Gastroesophageal sphincter (tissue), 4 donors: ENCODE results near the gene PLXNA2. TPM values are rescaled to one million over a fixed set of nuclear protein-coding genes. Genes with fewer than 3 reads are reported as not detected.
A peak's percentile ranks its signal among the peaks of the same experiment; 100 is the strongest.

Experiments
- ATAC-seq: fragments of 150-250 bp; one replicate; pipeline ENCODE4 v1.9.1; 2016; ENCODE audit warnings: mild to moderate bottlenecking, moderate library complexity
- H3K27ac ChIP-seq, 4 donors: fragments of 200-600 bp; sonication (generic) in 3 of 4; 1 replicate in 3 of 4; 2 replicates in 1 of 4; pipeline ENCODE4 v1.5.1; 2016 to 2019
- H3K27me3 ChIP-seq: fragments of 200-600 bp; sonication (generic); one replicate; pipeline ENCODE4 v1.5.1; 2019
- H3K36me3 ChIP-seq, 2 donors: fragments of 200-600 bp; sonication (generic); one replicate each; pipeline ENCODE4 v1.5.1; 2019; ENCODE audit warnings: control low read depth in 1 of 2
- H3K4me1 ChIP-seq, 3 donors: fragments of 200-600 bp; sonication (generic); 1 replicate in 2 of 3; 2 replicates in 1 of 3; pipeline ENCODE4 v1.5.1; 2016 to 2019; ENCODE audit warnings: control low read depth in 2 of 3
- H3K4me3 ChIP-seq, 2 donors: fragments of 200-600 bp; sonication (generic); one replicate each; pipeline ENCODE4 v1.5.1; 2019; ENCODE audit warnings: mild to moderate bottlenecking in 1 of 2, moderate library complexity in 1 of 2
- H3K9me3 ChIP-seq, 3 donors: fragments of 200-600 bp; sonication (generic); one replicate each; pipeline ENCODE4 v1.5.1; 2017 to 2019; ENCODE audit warnings: control low read depth in 2 of 3
- EP300 ChIP-seq: sonication (generic); formaldehyde crosslinking; IDR thresholded peaks from one replicate; pipeline ENCODE4 v1.6.1; 2017; ENCODE audit warnings: antibody characterized with exemption, mild to moderate bottlenecking
- POLR2A ChIP-seq, 2 donors: fragments of 450-650 bp; IDR thresholded peaks; one replicate each; pipeline ENCODE4 v1.6.1; 2017; ENCODE audit warnings: antibody characterized with exemption in 2 of 2, mild to moderate bottlenecking in 2 of 2, moderate library complexity in 1 of 2
- POLR2AphosphoS5 ChIP-seq: sonication (generic); formaldehyde crosslinking; IDR thresholded peaks from one replicate; pipeline ENCODE4 v1.6.1; 2017; ENCODE audit warnings: antibody characterized with exemption
- WGBS, 2 donors: methylation state at CpG; one replicate each; pipeline ENCODE4 v1.1.5; 2018; ENCODE audit warnings: low coverage in 1 of 2; 5-methylcytosine and 5-hydroxymethylcytosine counted together
- total RNA-seq, 4 donors: library from RNA; depleted of rRNA; stranded (reverse); fragments of >200 nt; gene quantifications; one replicate each; pipeline ENCODE4 v1.1.0, GENCODE V29; 2016
- TF ChIP-seq, protein P1 (sequence below), 4 experiments: fragments of 200-600 bp in 2 of 4; fragments of 450-650 bp in 2 of 4; sonication (generic) in 1 of 4; IDR thresholded peaks; one replicate each; pipeline ENCODE4 v1.5.1; 2017 to 2019; ENCODE audit warnings: antibody characterized with exemption in 4 of 4, mild to moderate bottlenecking in 2 of 4, moderate library complexity in 2 of 4

The PLXNA2 gene
- total RNA-seq, 4 donors from 2014 or later: 12.5 to 38.3 (median 32.0) TPM

DNA sequence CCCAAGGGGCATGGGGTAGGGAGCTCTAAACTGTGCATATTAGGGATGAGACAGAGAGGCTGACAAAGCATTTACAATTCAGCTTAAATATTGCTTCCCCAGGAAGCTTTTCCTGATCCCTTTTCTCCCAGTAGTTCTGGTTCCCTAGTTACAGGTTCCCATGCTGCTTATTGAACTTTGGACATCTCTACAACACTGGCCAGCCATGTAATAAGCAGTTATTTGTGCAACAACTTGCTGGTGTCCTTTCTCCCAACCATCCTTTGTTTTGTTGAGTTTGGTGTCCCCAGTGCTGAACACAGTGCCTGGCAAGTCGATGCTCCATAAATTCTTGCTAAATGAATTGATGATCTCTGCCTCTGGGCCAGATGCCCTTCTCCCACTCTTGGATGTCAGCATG is 80.6 kb downstream of the PLXNA2 start:
- ATAC-seq: no peak
- Histone ChIP-seq H3K4me1 (peaks cover 27 to 78% (median 45%) of the 10 kb centered on the region in 3 donors), H3K4me3 (no peak overlapping the region), H3K9me3 (no peaks in the 10 kb centered on the region), H3K27ac (peak overlapping the region in 3 of 4 donors; percentile 83 to 91 (median 84)), H3K27me3 (no peaks in the 10 kb centered on the region), H3K36me3 (no peaks in the 10 kb centered on the region)
- TF ChIP-seq EP300 (no peak), POLR2AphosphoS5 (no peak), POLR2A (IDR thresholded peaks at IDR 0.05) (no peak)
- TF ChIP-seq, protein P1, sequence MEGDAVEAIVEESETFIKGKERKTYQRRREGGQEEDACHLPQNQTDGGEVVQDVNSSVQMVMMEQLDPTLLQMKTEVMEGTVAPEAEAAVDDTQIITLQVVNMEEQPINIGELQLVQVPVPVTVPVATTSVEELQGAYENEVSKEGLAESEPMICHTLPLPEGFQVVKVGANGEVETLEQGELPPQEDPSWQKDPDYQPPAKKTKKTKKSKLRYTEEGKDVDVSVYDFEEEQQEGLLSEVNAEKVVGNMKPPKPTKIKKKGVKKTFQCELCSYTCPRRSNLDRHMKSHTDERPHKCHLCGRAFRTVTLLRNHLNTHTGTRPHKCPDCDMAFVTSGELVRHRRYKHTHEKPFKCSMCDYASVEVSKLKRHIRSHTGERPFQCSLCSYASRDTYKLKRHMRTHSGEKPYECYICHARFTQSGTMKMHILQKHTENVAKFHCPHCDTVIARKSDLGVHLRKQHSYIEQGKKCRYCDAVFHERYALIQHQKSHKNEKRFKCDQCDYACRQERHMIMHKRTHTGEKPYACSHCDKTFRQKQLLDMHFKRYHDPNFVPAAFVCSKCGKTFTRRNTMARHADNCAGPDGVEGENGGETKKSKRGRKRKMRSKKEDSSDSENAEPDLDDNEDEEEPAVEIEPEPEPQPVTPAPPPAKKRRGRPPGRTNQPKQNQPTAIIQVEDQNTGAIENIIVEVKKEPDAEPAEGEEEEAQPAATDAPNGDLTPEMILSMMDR (IDR thresholded peaks at IDR 0.05): no peak
- WGBS, 2 donors: 80 to 83% methylated on average over 1 of the region's 1 CpG

DNA sequence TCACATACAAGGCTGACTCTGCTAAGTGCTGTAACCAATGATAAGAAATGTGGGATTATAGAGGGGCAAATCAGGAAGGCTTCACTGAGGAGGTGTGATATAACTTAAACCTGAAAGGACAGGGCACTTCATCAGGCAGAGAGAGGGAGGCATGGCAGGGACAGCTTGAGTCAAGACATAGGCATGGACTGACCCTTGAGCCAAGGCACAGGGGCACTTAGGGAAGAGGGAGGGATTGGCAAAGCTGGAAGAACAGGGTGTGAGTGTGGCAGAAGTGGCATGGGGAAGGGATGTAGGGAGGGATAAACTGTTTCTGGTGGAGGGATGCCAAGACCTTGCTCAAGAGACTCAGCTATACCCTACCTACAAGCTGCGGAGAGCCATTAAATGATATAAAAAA is 81.3 kb downstream of the PLXNA2 start:
- Histone ChIP-seq H3K27me3 (no peaks in the 10 kb centered on the region), H3K4me3 (no peak overlapping the region), H3K27ac (peak overlapping the region; percentile 72 to 91 (median 84)), H3K9me3 (no peaks in the 10 kb centered on the region), H3K36me3 (no peaks in the 10 kb centered on the region), H3K4me1 (peaks cover 27 to 85% (median 51%) of the 10 kb centered on the region in 3 donors)
- TF ChIP-seq POLR2A (IDR thresholded peaks at IDR 0.05) (no peak), POLR2AphosphoS5 (peak; percentile 86), EP300 (no peak)
- ATAC-seq: peak; percentile 70
- WGBS, 2 donors: 40 to 50% methylated on average over 1 of the region's 1 CpG

- peak; percentile 64 for ATAC-seq
- Histone ChIP-seq H3K27me3 (no peaks in the 10 kb centered on the region), H3K36me3 (no peaks in the 10 kb centered on the region), H3K27ac (peak overlapping the region; percentile 72 to 91 (median 84)), H3K4me3 (no peak overlapping the region), H3K4me1 (peaks cover 27 to 96% (median 54%) of the 10 kb centered on the region in 3 donors), H3K9me3 (no peaks in the 10 kb centered on the region)
- WGBS, 2 donors: 18 to 24% methylated on average over 4 to 5 of the region's 6 CpGs
- TF ChIP-seq POLR2A (IDR thresholded peaks at IDR 0.05): no peak
- TF ChIP-seq, protein P1 (IDR thresholded peaks at IDR 0.05): no peak
- peak; percentile 85 for TF ChIP-seq POLR2AphosphoS5
These were observed 82.4 kb downstream of the PLXNA2 start for GRCh38 chr1:208161656-208162375.

DNA sequence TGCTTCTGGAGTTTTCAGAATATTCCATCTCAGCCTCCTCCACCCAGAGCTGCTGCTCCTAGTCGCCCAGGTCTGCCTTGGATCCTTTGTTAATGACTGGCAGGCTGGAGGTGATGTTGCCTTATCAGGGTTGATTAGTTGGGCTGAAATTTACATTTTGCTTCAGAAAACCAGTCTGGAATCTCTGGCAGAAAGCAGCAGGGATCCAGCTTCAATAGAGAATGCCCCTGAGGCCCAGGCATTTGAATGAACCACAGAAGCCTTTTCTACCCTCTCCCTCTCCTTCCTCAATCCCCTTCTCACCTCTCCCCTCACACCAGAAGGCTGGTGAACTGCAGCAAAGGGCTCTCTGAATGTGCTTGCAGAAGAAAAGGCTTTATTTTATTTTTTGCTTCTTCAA is 83.2 kb downstream of the PLXNA2 start:
- H3K4me3 ChIP-seq: no peak overlapping the region
- no peaks in the 10 kb centered on the region for H3K9me3 ChIP-seq
- H3K36me3 ChIP-seq: no peaks in the 10 kb centered on the region
- no peaks in the 10 kb centered on the region for H3K27me3 ChIP-seq
- ATAC-seq: no peak
- no peak for TF ChIP-seq POLR2AphosphoS5
- TF ChIP-seq, protein P1 (IDR thresholded peaks at IDR 0.05): no peak
- TF ChIP-seq EP300: no peak
- no peak for TF ChIP-seq POLR2A (IDR thresholded peaks at IDR 0.05)
- 43 to 83% methylated on average over 1 of the region's 1 CpG for WGBS, 2 donors
- peaks cover 27 to 99% (median 54%) of the 10 kb centered on the region in 3 donors for H3K4me1 ChIP-seq
- peak overlapping the region; percentile 72 to 91 (median 84) for H3K27ac ChIP-seq

DNA sequence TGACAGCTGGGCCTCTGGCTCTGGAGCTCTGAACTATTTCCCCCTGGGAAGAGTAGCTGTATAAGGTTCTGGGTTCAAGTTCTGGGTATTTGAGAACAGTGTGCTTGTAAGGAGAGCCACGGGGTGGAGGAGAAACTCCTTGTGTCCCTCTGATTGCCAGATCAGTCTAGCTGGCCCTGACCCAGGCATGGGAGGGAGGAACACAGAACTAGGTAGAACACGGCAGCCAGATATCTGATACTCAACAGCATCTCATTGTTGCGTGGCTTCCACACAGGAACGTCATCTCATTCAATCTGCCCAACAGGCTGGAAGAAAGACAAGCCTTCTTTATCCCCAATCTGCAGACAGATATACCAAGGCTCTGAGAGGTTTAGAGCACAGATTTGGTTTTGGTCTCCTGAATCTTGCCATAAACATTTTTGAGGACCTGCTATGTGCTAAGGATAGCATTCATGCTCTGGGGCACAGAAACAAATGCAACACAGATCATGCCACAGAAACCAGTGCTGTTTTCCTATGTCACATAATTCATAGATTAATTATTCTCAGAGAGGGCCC is 83.8 kb downstream of the PLXNA2 start:
- H3K9me3 ChIP-seq: no peaks in the 10 kb centered on the region
- 17 to 26% methylated on average over 2 to 4 of the region's 4 CpGs for WGBS, 2 donors
- peaks cover 27 to 99% (median 56%) of the 10 kb centered on the region in 3 donors for H3K4me1 ChIP-seq
- no peak overlapping the region for H3K4me3 ChIP-seq
- H3K27me3 ChIP-seq: no peaks in the 10 kb centered on the region
- ATAC-seq: no peak
- TF ChIP-seq, protein P1 (IDR thresholded peaks at IDR 0.05): no peak
- TF ChIP-seq POLR2A (IDR thresholded peaks at IDR 0.05) (no peak), POLR2AphosphoS5 (no peak), EP300 (no peak)
- peak overlapping the region; percentile 72 to 91 (median 84) for H3K27ac ChIP-seq
- no peaks in the 10 kb centered on the region for H3K36me3 ChIP-seq
